GM20000 (cell line): ENCODE measurements around the gene CIROP.

Experiments used
- DNase-seq: peaks from one replicate; pipeline ENCODE4 v3.0.0; 2012; ENCODE audit warnings: low spot score
- TF ChIP-seq, protein P1 (sequence below): IDR thresholded peaks from 2 replicates; pipeline ENCODE4 v1.5.1; 2012; ENCODE audit warnings: mild to moderate bottlenecking, control low read depth; ENCODE audit errors: extremely low read depth, missing control alignments

Gene CIROP

DNA sequence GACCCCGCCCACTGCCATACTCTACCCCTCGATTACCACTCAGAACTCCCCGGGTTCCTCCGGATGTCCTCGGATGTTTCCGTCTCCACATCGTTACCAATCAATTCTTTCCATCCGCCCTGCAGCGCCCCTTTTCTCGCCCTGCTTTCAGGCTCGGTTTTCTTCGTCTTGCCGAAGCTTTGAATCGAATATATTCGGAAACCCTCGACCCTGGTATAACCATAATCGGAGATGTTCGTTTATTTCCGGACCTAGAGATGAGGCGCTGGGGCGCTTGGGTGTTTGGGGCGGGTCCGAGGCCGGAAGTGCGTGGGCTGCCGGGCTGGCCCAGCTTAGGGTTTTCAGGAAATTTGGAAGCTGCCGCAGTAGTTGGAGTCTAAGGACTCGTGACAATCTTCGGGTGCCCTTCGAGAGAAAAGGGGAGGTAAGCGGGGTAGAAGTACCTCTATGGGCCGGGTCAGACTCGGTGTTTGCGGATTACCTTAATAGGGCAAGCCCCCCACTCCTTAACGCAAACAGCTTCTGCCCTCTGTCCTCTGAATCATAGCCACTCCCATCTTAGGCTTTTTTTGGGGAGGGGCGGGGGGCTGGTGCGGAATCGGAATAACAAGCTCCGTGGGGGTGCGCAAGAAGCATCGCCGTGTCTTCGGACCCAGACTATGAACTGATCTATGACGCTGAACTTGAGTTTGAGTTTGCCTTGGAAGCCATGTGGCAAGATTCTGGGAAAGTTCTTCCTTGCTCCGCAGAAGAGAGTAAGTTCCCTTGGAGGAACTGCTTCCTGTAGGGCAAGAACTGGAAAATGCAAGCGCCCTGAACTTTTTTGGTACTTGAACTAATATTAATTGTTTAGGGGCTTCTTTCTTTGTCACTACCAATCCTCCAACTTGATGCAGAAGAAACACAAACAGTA lies 9.3 kb downstream of the CIROP start, which contains the start of gene C14orf119:
TSS of gene C14orf119 (plus strand) at position 310 of the 913 bp plus-strand sequence. CDS start 2,154 bp downstream, outside the sequence.
- TF ChIP-seq, protein P1, sequence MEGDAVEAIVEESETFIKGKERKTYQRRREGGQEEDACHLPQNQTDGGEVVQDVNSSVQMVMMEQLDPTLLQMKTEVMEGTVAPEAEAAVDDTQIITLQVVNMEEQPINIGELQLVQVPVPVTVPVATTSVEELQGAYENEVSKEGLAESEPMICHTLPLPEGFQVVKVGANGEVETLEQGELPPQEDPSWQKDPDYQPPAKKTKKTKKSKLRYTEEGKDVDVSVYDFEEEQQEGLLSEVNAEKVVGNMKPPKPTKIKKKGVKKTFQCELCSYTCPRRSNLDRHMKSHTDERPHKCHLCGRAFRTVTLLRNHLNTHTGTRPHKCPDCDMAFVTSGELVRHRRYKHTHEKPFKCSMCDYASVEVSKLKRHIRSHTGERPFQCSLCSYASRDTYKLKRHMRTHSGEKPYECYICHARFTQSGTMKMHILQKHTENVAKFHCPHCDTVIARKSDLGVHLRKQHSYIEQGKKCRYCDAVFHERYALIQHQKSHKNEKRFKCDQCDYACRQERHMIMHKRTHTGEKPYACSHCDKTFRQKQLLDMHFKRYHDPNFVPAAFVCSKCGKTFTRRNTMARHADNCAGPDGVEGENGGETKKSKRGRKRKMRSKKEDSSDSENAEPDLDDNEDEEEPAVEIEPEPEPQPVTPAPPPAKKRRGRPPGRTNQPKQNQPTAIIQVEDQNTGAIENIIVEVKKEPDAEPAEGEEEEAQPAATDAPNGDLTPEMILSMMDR = no peak

DNA sequence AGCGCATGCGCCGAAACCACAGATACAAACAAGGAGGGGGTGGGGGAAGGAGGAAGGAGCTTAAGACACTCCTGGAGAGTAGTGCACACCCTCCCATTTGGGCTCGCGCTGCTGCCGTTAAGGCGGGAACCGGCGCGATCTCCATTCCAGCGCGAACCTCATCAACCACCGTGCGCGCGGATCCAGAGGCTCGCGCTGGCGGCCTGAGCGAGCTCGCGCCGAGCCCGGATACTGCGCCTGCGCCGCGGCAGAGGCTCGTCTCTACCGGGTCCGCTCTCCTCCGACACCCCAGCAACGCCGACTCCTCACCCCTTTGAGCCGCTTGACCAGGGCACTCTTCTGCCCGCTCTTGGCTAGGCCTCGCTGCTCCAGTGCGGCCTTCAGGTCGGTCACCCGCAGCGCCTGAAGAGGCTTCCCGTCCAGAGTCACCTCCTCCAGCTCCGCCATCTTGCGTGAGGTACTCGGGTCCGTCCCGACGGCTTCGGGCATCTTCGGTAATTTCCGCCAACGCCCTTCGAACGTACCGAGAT lies 10.1 kb downstream of the CIROP start, which contains the start of gene ACIN1:
TSS of gene ACIN1 (minus strand) at position 471 of the 530 bp plus-strand sequence. CDS start at position 447, 24 bp downstream.
- DNase-seq = peak; percentile 78
- TF ChIP-seq, protein P1 = no peak

More for the DNA sequence above, 9.3 kb downstream of the CIROP start, which contains the start of gene C14orf119:
- peak; percentile 99 for DNase-seq

DNA sequence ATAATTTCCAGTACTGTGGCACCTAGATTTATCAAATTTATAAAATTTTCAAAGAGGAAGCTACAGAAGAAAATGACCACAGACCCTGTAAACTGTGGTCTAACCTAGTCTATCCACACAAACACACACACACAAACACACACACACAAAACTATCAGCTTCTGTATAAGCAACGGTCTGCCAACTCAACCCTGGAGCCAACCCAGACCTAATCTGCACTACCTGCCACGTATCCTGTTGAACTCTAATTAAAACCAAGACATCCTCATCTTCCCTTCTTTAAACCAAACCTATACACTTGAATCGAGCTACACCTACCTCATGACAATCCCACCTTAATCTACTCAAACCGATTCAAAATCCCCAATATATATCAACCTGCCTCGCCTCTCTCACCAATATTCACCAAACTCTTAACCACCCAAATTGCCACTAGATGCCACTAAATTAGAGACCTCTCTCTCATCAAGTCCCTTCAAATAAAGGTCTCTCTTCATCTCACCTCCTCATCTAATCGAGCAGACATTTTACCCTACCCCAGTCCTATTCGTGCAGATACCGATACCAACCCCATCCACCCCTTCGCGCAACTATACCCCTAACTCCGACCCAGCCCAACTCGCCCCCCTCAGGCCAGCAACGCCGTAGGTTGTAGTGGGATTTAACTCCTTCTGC lies 10.7 kb downstream of the CIROP start:
- DNase-seq = no peak
- TF ChIP-seq, protein P1 = no peak

DNA sequence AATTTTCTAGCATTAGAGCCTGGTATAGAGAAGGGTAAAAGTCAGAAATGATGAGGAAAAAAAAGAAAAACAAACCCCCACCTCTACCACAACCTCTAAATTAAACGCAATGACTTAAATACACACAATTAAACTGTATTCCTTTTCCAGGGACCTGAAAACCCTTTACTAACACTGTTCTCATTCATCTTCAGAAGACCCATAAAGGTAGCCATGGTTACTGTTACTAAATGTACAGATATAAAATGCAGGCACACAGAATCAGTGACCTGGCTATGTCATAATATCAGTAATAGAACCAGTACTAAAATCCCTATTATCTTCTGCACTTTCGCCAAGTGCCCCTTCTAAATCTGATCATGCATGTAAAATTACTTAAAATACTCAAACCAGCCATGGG lies 11.3 kb downstream of the CIROP start:
- TF ChIP-seq, protein P1 = no peak
- no peak for DNase-seq

DNA sequence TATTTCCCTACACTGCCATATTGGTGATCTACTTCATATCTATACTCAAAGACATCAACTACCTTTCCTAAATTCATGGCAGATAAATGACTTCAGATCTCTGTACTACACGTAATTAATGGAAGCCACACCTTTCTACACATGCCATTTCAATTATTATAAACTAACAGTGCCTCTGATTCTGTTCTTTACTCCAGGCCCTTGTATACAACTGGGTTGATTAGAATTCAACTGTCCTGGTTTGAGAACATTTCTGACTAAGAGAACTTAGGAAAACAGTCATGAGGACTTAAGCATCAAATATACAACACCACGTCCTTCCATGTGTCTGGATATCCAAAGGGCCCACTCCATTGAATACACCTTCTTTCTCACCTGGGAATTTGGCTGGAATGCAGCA lies 11.7 kb downstream of the CIROP start:
- TF ChIP-seq, protein P1 = no peak
- DNase-seq = no peak

DNA sequence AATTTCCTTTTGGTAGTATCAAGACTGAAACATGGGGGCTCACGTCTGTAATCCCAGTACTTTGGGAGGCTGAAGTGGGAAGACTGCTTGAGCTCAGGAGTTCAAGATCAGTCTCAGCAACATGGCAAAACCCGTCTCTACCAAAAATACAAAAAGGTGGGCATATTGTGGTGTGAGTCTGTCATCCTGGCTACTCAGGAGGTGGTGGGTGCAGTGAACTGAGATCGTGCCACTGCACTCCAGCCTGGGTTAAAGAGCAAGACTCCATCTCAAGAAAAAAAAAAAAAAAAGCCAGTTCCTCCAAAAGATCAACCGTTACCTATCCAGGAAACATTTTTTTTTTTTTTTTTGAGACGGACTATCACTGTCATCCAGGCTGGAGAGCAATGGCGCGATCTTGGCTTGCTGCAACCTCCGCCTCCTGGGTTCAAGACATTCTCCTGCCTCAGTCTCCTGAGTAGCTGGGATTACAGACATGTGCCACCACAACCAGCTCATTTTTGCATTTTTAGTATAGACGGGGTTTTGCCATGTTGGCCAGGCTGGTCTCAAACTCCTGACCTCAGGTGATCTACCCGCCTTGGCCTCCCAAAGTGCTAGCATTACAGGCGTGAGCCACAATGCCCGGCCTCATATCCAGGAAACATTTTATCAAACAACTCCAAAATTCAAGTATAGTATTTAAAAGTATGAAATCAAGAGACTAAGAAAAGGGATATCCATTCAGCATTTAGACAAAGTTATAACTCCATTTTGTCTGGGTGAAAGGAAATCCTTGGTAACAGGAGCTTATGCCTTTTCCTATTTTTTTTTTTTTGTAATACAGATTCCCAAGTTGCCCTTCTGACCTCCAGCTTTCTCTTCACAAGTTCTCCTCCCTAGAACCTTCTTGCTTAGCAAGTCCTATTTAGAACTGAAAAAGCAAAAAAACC lies 13.2 kb downstream of the CIROP start:
- no peak for DNase-seq
- TF ChIP-seq, protein P1 = no peak
